H1 (cell line): ENCODE results near the gene ALPL. TPM values are rescaled to one million over a fixed set of nuclear protein-coding genes. Genes with fewer than 3 reads are reported as not detected.

Experiments used
- CTCF ChIA-PET: fragments of 300-600 bp; sonication (Branson Sonifier 250); formaldehyde crosslinking; loops from one replicate; lab custom pipeline; 2021; ENCODE audit not compliant: partially characterized antibody; lab: Charles Lee
- POLR2A ChIA-PET: fragments of 300-600 bp; sonication (Branson Sonifier 250); formaldehyde crosslinking; loops from one replicate; lab custom pipeline; 2021; ENCODE audit warnings: inconsistent platforms; ENCODE audit not compliant: partially characterized antibody; lab: Charles Lee
- DNase-seq, 2 experiments: peaks; one replicate each; pipeline versions ENCODE4 v3.0.0 to v3.0.0-alpha.2; 2010 to 2022; ENCODE audit warnings: low spot score in 2 of 2, low read depth in 1 of 2, mixed read lengths in 1 of 2
- FAIRE-seq: peaks from 2 replicates; lab custom pipeline; 2011; peaks lifted over from hg19 to GRCh38; lab: Jason Lieb, UNC
- H2AFZ ChIP-seq: 2 replicates; pipeline ENCODE4 v1.8.1; 2012; ENCODE audit warnings: low read length, inconsistent platforms
- H2AK5ac ChIP-seq: 2 replicates; pipeline ENCODE4 v1.6.1; 2013; ENCODE audit warnings: low read depth, low read length
- H2BK120ac ChIP-seq: replicated peaks from 2 replicates; pipeline ENCODE3; 2013; ENCODE audit warnings: low read depth, low read length, inconsistent platforms
- H2BK12ac ChIP-seq: 2 replicates; pipeline ENCODE4 v1.6.1; 2013; ENCODE audit warnings: low read depth, low read length
- H2BK15ac ChIP-seq: 2 replicates; pipeline ENCODE4 v1.6.1; 2013; ENCODE audit warnings: low read length
- H2BK20ac ChIP-seq: 2 replicates; pipeline ENCODE4 v1.6.1; 2013; ENCODE audit warnings: low read length
- H2BK5ac ChIP-seq: 2 replicates; pipeline ENCODE4 v1.6.1; 2013; ENCODE audit warnings: low read depth, low read length
- H3K14ac ChIP-seq: 2 replicates; pipeline ENCODE4 v1.6.1; 2013; ENCODE audit warnings: inconsistent platforms; ENCODE audit not compliant: insufficient read length
- H3K18ac ChIP-seq: 2 replicates; pipeline ENCODE4 v1.6.1; 2013; ENCODE audit warnings: low read length; ENCODE audit errors: extremely low read depth
- H3K23ac ChIP-seq: 2 replicates; pipeline ENCODE4 v1.6.1; 2013; ENCODE audit warnings: inconsistent platforms; ENCODE audit not compliant: insufficient read length
- H3K23me2 ChIP-seq: 2 replicates; pipeline ENCODE4 v1.6.1; 2013; ENCODE audit warnings: low read depth, low read length
- H3K27ac ChIP-seq: 2 replicates; pipeline ENCODE4 v1.6.1; 2011; ENCODE audit warnings: low read depth, low read length, inconsistent platforms
- H3K27me3 ChIP-seq, 4 experiments: replicated peaks in 1 of 4; 1 replicate in 1 of 4; 2 replicates in 3 of 4; pipeline versions ENCODE4 v1.6.1 to v1.8.1; 2011 to 2013; ENCODE audit warnings: low read length in 3 of 4, mild to moderate bottlenecking in 3 of 4, inconsistent platforms in 2 of 4, mixed read lengths in 2 of 4, moderate library complexity in 1 of 4; ENCODE audit not compliant: control insufficient read depth in 3 of 4, insufficient read depth in 3 of 4; ENCODE audit errors: extremely low read depth in 1 of 4
- H3K36me3 ChIP-seq, 4 experiments: 2 replicates each; pipeline versions ENCODE4 v1.6.1 to v1.8.1; 2011 to 2013; ENCODE audit warnings: mild to moderate bottlenecking in 4 of 4, low read length in 3 of 4, moderate library complexity in 2 of 4, control low read depth in 1 of 4, inconsistent platforms in 1 of 4; ENCODE audit not compliant: insufficient read depth in 4 of 4, control insufficient read depth in 2 of 4
- H3K4ac ChIP-seq: replicated peaks from 2 replicates; pipeline ENCODE3; 2013; ENCODE audit warnings: low read length, low read depth, mixed read lengths, inconsistent platforms; ENCODE audit not compliant: insufficient read length
- H3K4me1 ChIP-seq, 4 experiments: replicated peaks in 1 of 4; 1 replicate in 1 of 4; 2 replicates in 3 of 4; pipeline versions ENCODE4 v1.6.1 to v1.8.1; 2011 to 2013; ENCODE audit warnings: low read length in 3 of 4, inconsistent platforms in 2 of 4, mixed read lengths in 1 of 4; ENCODE audit not compliant: insufficient read depth in 4 of 4, control insufficient read depth in 3 of 4
- H3K4me2 ChIP-seq, 2 experiments: 2 replicates each; pipeline versions ENCODE4 v1.6.1 to v1.8.1; 2011 to 2013; ENCODE audit warnings: low read depth in 2 of 2, low read length in 2 of 2, control low read depth in 1 of 2, inconsistent platforms in 1 of 2, mild to moderate bottlenecking in 1 of 2; ENCODE audit not compliant: insufficient read depth in 1 of 2
- H3K4me3 ChIP-seq, 4 experiments: fragments of 200-600, 300-600 bp in 1 of 4; sonication (generic), shearing (Covaris generic), sonication (Bioruptor Twin) in 1 of 4; 2 replicates each; pipeline versions ENCODE4 v1.5.1 to v1.8.1; 2011 to 2016; ENCODE audit warnings: low read length in 4 of 4, low read depth in 3 of 4, control low read depth in 2 of 4, inconsistent platforms in 2 of 4, mild to moderate bottlenecking in 2 of 4, mixed read lengths in 1 of 4, moderate library complexity in 1 of 4; ENCODE audit not compliant: insufficient read depth in 2 of 4; ENCODE audit errors: extremely low read depth in 1 of 4
- H3K56ac ChIP-seq: replicated peaks from 2 replicates; pipeline ENCODE3; 2013; ENCODE audit warnings: low read depth, mild to moderate bottlenecking, mixed read lengths, low read length, inconsistent platforms; ENCODE audit not compliant: insufficient read length
- H3K79me1 ChIP-seq: 2 replicates; pipeline ENCODE4 v1.6.1; 2013; ENCODE audit warnings: low read depth, low read length, control low read depth
- H3K79me2 ChIP-seq, 2 experiments: 2 replicates each; pipeline versions ENCODE4 v1.6.1 to v1.8.1; 2012 to 2013; ENCODE audit warnings: low read length in 2 of 2, mild to moderate bottlenecking in 2 of 2, inconsistent platforms in 1 of 2; ENCODE audit not compliant: insufficient read depth in 2 of 2, control insufficient read depth in 1 of 2
- H3K9ac ChIP-seq, 4 experiments: replicated peaks in 1 of 4; 1 replicate in 1 of 4; 2 replicates in 3 of 4; pipeline versions ENCODE4 v1.6.1 to v1.8.1; 2011 to 2013; ENCODE audit warnings: low read depth in 3 of 4, low read length in 3 of 4, control low read depth in 2 of 4, mild to moderate bottlenecking in 2 of 4, moderate library complexity in 2 of 4, inconsistent platforms in 1 of 4; ENCODE audit errors: extremely low read depth in 1 of 4
- H3K9me3 ChIP-seq, 2 experiments: 2 replicates each; pipeline versions ENCODE4 v1.6.1 to v1.8.1; 2012 to 2013; ENCODE audit warnings: mild to moderate bottlenecking in 2 of 2, moderate library complexity in 2 of 2, control low read depth in 1 of 2, inconsistent platforms in 1 of 2, low read depth in 1 of 2, low read length in 1 of 2, mixed read lengths in 1 of 2; ENCODE audit not compliant: insufficient read depth in 2 of 2
- H4K20me1 ChIP-seq, 2 experiments: replicated peaks in 1 of 2; 2 replicates each; pipeline versions ENCODE3 to v1.8.1; 2011 to 2013; ENCODE audit warnings: inconsistent platforms in 2 of 2, low read length in 2 of 2, mild to moderate bottlenecking in 1 of 2; ENCODE audit not compliant: insufficient read depth in 2 of 2, control insufficient read depth in 1 of 2
- H4K5ac ChIP-seq: 2 replicates; pipeline ENCODE4 v1.6.1; 2013; ENCODE audit warnings: low read length, low read depth, mixed read lengths, inconsistent platforms; ENCODE audit not compliant: insufficient read length
- H4K8ac ChIP-seq: 2 replicates; pipeline ENCODE4 v1.8.0; 2013; ENCODE audit warnings: mild to moderate bottlenecking, moderate library complexity, low read length, inconsistent platforms; ENCODE audit not compliant: insufficient read depth; ENCODE audit errors: extremely low read depth
- H4K91ac ChIP-seq: replicated peaks from 2 replicates; pipeline ENCODE3; 2013; ENCODE audit warnings: low read length, mixed read lengths, inconsistent platforms; ENCODE audit not compliant: insufficient read length
- WGBS, 2 experiments: shearing (Covaris generic) in 1 of 2; methylation state at CpG; one replicate each; pipeline versions ENCODE4 v1.1.6 to v1.1.7; 2013 to 2015; ENCODE audit warnings: low lambda C conversion rate in 2 of 2, mixed read lengths in 2 of 2, inconsistent platforms in 1 of 2, low coverage in 1 of 2, missing lambda C conversion rate in 1 of 2; ENCODE audit not compliant: insufficient replicate concordance in 2 of 2, insufficient coverage in 1 of 2, insufficient read length in 1 of 2; ENCODE audit errors: extremely low coverage in 1 of 2, missing lambda C conversion rate in 1 of 2; 5-methylcytosine and 5-hydroxymethylcytosine counted together
- polyA plus RNA-seq, 7 experiments: library from polyadenylated mRNA; depleted of rRNA in 3 of 7; stranded (reverse) in 5 of 7; unstranded in 2 of 7; fragments of >200 nt in 5 of 7; fragments of 200-250 nt in 2 of 7; gene quantifications; 1 replicate in 5 of 7; 2 replicates in 1 of 7; 4 replicates in 1 of 7; pipeline versions ENCODE4 v1.2.1 to v1.2.3, GENCODE V29; 2011 to 2013; ENCODE audit warnings: missing spikeins in 2 of 7, mixed read lengths in 2 of 7
- total RNA-seq: library from RNA; stranded (reverse); fragmentation: NEBNext Ultra II Directional; extraction: Animal tissue kit (Norgen Biotek cat#: 25700); gene quantifications from 2 replicates; pipeline ENCODE4 v1.2.1, GENCODE V29; 2021

The ALPL gene
- total and polyA plus RNA-seq, 2 of the 8 experiments (the other 6 are each of a cell fraction or from before 2014, with no cell fraction given): 175 to 362 TPM

DNA sequence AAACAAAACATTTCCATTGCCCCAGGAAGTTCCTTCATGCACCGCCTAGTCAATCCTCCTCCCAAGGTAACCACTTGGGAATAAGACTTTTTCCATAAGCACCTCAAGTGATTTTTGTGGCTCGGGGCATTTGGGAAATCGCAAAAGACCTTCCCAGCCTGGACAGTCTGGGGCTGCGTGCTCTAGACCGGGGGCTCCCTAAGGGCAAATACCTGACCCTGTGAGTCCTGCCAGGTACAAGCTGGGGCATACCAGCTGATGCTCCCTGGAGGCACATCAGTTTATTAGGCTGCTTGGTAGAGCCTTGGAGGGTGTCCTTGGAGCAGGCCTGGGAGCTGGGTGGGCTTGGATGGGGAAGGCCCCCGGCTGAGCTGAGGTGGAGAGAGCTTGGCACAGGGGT is 34.4 kb downstream of the ALPL start:
- CTCF ChIA-PET: interaction anchor here (0.9 to 13.3 kb wide), 7 partner anchors 9 to 48 kb away, joined by 3 to 372 read pairs (median 6); partner anchors contain the start of gene ALPL
- Histone ChIP-seq H3K79me2 (peaks cover 5 to 63% of the 10 kb centered on the region in 2 experiments; a peak in 3 of 4 replicates), H4K5ac (no peak overlapping the region), H3K79me1 (peaks cover 25% of the 10 kb centered on the region), H3K4me2 (no peak overlapping the region), H2AFZ (no peak overlapping the region), H3K27ac (no peak overlapping the region), H3K9ac (no peak overlapping the region; a peak in 1 of 7 replicates), H2BK15ac (no peak overlapping the region), H3K23ac (no peak overlapping the region), H3K27me3 (no peaks in the 10 kb centered on the region), H3K18ac (no peak overlapping the region), H3K36me3 (no peaks in the 10 kb centered on the region; a peak in 1 of 8 replicates), H3K9me3 (no peaks in the 10 kb centered on the region), H4K20me1 (peaks cover 11 to 22% of the 10 kb centered on the region in 2 experiments), H3K56ac (no peak overlapping the region), H2BK12ac (peak overlapping the region; percentile 20; the same call in 1 of the 2 replicates), H3K23me2 (no peaks in the 10 kb centered on the region), H2AK5ac (no peak overlapping the region), H2BK5ac (no peak overlapping the region), H2BK20ac (no peak overlapping the region), H4K91ac (no peak overlapping the region), H3K4me3 (no peak overlapping the region), H3K4me1 (peaks cover 0 to 22% (median 9%) of the 10 kb centered on the region in 4 experiments; a peak in 5 of 7 replicates), H3K14ac (no peak overlapping the region), H3K4ac (no peak overlapping the region), H4K8ac (peak overlapping the region; percentile 48; the same call in 1 of the 2 replicates), H2BK120ac (no peak overlapping the region)
- FAIRE-seq (no peak), DNase-seq (no peak)
- POLR2A ChIA-PET: interaction anchor here (0.7 to 1.1 kb wide), 2 partner anchors 9 to 21 kb away, joined by 3 read pairs; no protein-coding TSS in a partner anchor
- 87% methylated on average over 6 of the region's 6 CpGs; no CpG with 5 or more reads in 1 of the 2 experiments for WGBS, 2 experiments
